ENCODE measurements around the gene TBL1Y.
A peak's percentile ranks its signal among the peaks of the same experiment; 100 is the strongest.
"Not testable (repeated sequence)": the region's sequence is repeated elsewhere in the genome, so short reads cannot be mapped to it uniquely, and the experiment has no call there.

TBL1Y gene

DNA sequence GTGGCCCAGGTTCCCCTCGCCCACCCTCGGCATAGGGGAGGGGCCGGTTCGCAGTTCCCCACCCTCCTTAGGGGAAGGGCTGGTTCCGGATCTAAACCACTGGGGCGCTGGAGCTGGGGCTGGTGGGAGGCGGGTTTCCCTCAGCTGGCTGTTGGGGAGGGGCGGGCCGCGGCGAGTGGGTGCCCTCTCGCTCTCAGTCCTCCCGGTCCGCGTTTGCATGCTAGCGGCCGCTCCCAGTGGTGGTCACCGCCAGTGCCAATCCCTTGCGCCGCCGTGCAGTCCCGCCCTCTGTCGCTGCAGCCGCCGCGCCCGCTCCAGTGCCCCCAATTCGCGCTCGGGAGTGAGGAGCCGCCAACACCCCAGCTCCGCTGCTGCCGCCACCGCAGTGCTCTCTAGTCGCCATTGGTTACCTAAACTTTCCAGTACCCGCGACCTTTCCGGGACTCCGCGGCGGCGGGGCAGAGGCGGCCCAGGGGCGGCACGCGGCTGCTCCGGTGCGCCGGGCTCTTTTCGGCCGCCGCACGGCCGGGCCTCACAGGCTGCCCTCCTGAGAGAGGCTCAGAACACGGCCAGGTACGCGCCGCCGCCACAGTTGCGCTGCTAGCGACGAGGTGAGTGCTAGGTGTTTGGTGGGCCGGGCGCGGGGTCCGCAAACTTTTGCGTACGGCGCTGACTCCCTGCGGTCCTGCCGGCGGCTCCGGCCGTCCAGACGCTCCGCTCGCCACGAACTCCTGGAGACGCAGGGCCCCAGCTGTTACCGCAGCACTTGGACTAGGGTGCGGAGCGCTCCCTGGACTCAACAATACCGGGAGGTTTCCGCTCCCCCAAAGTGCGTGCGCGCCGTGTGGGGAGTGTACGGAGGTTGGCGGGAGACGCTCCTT, at the start of gene TBL1Y:
Gene TBL1Y (plus strand): TSS at position 326 of the 881 bp plus-strand sequence. CDS start 114,388 bp downstream, outside the sequence.
- TF ChIP-seq YY1 (IDR thresholded peaks at IDR 0.05; ENCODE audit: insufficient read depth, insufficient read length) (no peak), ZNF274 (IDR thresholded peaks at IDR 0.05; ENCODE audit: low read depth, low read length) (no peak), SUZ12 (IDR thresholded peaks at IDR 0.05; ENCODE audit: extremely low read depth, insufficient read depth, insufficient read length) (no peak)
- Histone ChIP-seq H3K27me3 (ENCODE audit: insufficient read depth, insufficient read length) (no peaks in the 10 kb centered on the region), H3K4me1 (ENCODE audit: insufficient read depth, insufficient read length) (peaks cover 2% of the 10 kb centered on the region), H3K36me3 (ENCODE audit: insufficient read depth, insufficient read length, low read length) (peaks cover 2% of the 10 kb centered on the region), H3K4me3 (ENCODE audit: insufficient read length, low read depth) (peak within 1 kb of the TSS; percentile 47), H3K9me3 (ENCODE audit: insufficient read depth, low read length) (no peaks in the 10 kb centered on the region), H3K9ac (ENCODE audit: insufficient read length, low read depth) (peak within 1 kb of the TSS; percentile 64)
- DNase-seq (ENCODE audit: low read depth, low spot score): no peak

DNA sequence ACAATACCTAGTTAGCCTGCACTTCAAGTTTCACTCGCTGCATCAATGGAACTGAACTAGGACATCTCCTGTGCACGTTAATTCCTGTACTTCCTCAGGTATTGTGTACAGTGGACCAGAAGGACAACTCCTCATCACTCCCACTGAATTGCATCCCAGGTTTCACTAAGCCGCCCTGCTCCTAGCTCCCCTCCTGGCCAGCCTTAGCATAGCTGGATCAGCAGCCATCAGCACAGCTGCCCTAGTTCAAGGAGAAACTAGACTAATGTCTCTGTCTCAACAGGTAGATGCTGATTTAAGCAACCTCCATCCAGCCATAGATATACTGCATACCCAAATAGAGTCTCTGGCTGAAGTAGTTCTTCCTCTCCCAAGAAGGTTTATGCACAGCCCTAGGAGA, 16.0 kb upstream of the TBL1Y start:
- Histone ChIP-seq H3K27me3 (ENCODE audit: insufficient read depth, insufficient read length) (peaks cover 13% of the 10 kb centered on the region), H3K9ac (ENCODE audit: insufficient read length, low read depth) (no peak overlapping the region)

DNA sequence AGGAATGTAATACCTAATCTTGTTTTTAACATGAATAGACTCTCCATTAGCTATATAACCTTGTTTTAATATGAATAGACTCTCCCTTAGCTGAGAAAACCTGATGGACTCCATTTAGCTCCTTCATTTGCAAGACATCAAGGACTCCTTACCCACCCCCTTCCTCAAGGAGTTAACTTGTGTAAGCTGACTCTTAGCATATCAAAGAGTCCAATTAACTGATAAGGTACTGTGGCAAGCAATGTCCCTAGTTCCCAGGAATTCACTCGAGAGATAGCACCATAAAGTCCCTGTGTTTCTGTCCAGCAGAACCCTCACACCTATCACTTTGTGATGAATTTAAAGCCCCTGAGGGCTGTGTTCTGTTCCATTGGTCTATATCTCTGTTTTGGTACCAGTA, 15.3 kb upstream of the TBL1Y start:
- no peak for TF ChIP-seq ZNF274 (IDR thresholded peaks at IDR 0.05; ENCODE audit: low read depth, low read length)
- TF ChIP-seq SUZ12 (IDR thresholded peaks at IDR 0.05; ENCODE audit: extremely low read depth, insufficient read depth, insufficient read length): no peak
- no peak for TF ChIP-seq YY1 (IDR thresholded peaks at IDR 0.05; ENCODE audit: insufficient read depth, insufficient read length)
- Histone ChIP-seq H3K4me3 (ENCODE audit: insufficient read length, low read depth) (no peak overlapping the region), H3K27me3 (ENCODE audit: insufficient read depth, insufficient read length) (peaks cover 13% of the 10 kb centered on the region), H3K9me3 (ENCODE audit: insufficient read depth, low read length) (no peaks in the 10 kb centered on the region), H3K9ac (ENCODE audit: insufficient read length, low read depth) (no peak overlapping the region), H3K4me1 (ENCODE audit: insufficient read depth, insufficient read length) (no peaks in the 10 kb centered on the region), H3K36me3 (ENCODE audit: insufficient read depth, insufficient read length, low read length) (no peaks in the 10 kb centered on the region)
- no peak for DNase-seq (ENCODE audit: low read depth, low spot score)

More for the DNA sequence above, 16.0 kb upstream of the TBL1Y start:
- H3K4me3 ChIP-seq (ENCODE audit: insufficient read length, low read depth): no peak overlapping the region
- no peaks in the 10 kb centered on the region for H3K9me3 ChIP-seq (ENCODE audit: insufficient read depth, low read length)
- no peaks in the 10 kb centered on the region for H3K36me3 ChIP-seq (ENCODE audit: insufficient read depth, insufficient read length, low read length)
- no peaks in the 10 kb centered on the region for H3K4me1 ChIP-seq (ENCODE audit: insufficient read depth, insufficient read length)
- TF ChIP-seq YY1 (IDR thresholded peaks at IDR 0.05; ENCODE audit: insufficient read depth, insufficient read length): no peak
- TF ChIP-seq SUZ12 (IDR thresholded peaks at IDR 0.05; ENCODE audit: extremely low read depth, insufficient read depth, insufficient read length): no peak
- TF ChIP-seq ZNF274 (IDR thresholded peaks at IDR 0.05; ENCODE audit: low read depth, low read length): no peak
- no peak for DNase-seq (ENCODE audit: low read depth, low spot score)

DNA sequence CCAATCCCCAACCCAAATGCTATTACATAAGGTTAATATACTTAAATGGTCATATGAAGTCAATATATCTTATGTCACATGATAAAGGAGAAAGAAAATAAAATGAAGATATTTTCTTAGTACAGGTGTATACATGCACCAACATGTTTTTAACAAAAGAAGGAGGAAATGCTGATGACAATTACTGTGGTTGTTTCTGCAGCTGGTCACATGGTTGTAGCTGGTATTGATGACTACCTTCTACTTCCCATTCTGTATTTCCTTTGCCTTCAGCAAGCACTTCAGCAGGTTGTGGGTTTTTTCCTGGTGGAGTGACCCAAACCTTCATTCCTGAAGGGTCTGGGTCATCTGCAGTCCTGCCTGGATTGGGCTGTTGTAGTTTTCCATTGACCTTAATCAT, 8.4 kb upstream of the TBL1Y start:
- H3K9ac ChIP-seq (ENCODE audit: insufficient read length, low read depth); H3K4me1 ChIP-seq (ENCODE audit: insufficient read depth, insufficient read length); H3K4me3 ChIP-seq (ENCODE audit: insufficient read length, low read depth); H3K9me3 ChIP-seq (ENCODE audit: insufficient read depth, low read length); H3K36me3 ChIP-seq (ENCODE audit: insufficient read depth, insufficient read length, low read length); H3K27me3 ChIP-seq (ENCODE audit: insufficient read depth, insufficient read length); DNase-seq (ENCODE audit: low read depth, low spot score): not testable (repeated sequence)

DNA sequence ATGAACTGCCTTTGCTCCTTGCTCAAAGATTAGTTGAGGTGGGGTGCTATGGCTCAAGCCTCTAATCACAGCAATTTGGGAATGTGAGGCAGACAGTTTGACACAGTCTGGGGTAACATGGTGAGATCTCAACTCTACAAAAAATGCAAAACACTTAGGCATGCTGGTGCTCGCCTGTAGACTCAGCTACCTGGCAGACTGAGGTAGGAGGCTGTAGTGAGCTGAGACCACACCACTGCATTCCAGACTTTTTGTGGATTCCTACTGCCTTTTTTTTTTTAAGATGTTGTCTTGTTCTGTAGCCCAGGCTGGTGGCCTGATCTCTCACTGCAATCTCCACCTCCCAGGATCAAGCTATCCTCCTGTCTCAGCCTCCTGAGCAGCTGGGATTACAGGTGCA, 2.9 kb upstream of the TBL1Y start:
- no peak for DNase-seq (ENCODE audit: low read depth, low spot score)
- TF ChIP-seq SUZ12 (IDR thresholded peaks at IDR 0.05; ENCODE audit: extremely low read depth, insufficient read depth, insufficient read length) (no peak), YY1 (IDR thresholded peaks at IDR 0.05; ENCODE audit: insufficient read depth, insufficient read length) (no peak), ZNF274 (IDR thresholded peaks at IDR 0.05; ENCODE audit: low read depth, low read length) (no peak)
- H3K4me3 ChIP-seq (ENCODE audit: insufficient read length, low read depth): no peak overlapping the region
- H3K4me1 ChIP-seq (ENCODE audit: insufficient read depth, insufficient read length): peaks cover 2% of the 10 kb centered on the region
- no peaks in the 10 kb centered on the region for H3K36me3 ChIP-seq (ENCODE audit: insufficient read depth, insufficient read length, low read length)
- H3K27me3 ChIP-seq (ENCODE audit: insufficient read depth, insufficient read length): no peaks in the 10 kb centered on the region
- H3K9me3 ChIP-seq (ENCODE audit: insufficient read depth, low read length): no peaks in the 10 kb centered on the region
- H3K9ac ChIP-seq (ENCODE audit: insufficient read length, low read depth): no peak overlapping the region

DNA sequence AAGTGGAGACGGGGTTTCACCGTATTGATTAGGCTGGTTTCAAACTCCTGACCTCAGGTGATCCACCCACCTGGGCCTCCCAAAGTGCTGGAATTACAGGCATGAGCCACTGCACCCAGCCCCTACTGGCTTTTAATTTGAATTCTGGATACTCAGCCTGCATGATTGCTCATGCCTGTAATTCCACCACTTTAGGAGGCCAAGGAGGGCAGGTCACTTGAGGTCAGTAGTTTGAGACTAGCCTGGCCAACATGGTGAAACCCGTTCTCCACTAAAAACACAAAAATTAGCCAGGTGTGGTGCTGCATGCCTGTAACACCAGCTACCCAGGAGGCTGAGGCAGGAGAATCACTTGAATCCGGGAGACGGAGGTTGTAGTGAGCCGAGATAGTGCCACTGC, 2.5 kb upstream of the TBL1Y start:
- not testable (repeated sequence) for H3K27me3 ChIP-seq (ENCODE audit: insufficient read depth, insufficient read length); H3K9me3 ChIP-seq (ENCODE audit: insufficient read depth, low read length); H3K36me3 ChIP-seq (ENCODE audit: insufficient read depth, insufficient read length, low read length); H3K4me1 ChIP-seq (ENCODE audit: insufficient read depth, insufficient read length); DNase-seq (ENCODE audit: low read depth, low spot score); H3K9ac ChIP-seq (ENCODE audit: insufficient read length, low read depth); H3K4me3 ChIP-seq (ENCODE audit: insufficient read length, low read depth)

DNA sequence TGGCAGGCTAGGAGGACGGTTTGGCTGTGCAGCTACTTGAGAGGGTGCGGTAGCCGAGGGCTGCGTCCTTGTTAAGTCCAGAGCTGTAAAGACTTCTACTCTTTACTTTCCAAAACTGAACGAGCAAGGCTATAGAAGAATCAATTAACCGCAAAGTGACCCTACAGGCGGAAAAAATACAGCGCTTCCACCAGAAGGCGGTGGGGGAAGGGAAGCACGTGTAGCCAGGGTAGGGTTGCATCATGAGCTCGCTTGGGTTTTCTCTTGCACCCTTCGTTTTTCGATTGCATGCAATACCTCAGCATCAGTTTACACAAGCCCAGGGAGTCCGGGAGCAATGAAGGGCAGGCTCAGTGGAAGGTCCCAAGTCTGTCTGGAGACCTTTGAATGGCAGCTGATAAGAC, 1.4 kb upstream of the TBL1Y start:
- H3K9ac ChIP-seq (ENCODE audit: insufficient read length, low read depth): no peak overlapping the region
- H3K9me3 ChIP-seq (ENCODE audit: insufficient read depth, low read length): no peaks in the 10 kb centered on the region
- H3K4me1 ChIP-seq (ENCODE audit: insufficient read depth, insufficient read length): peaks cover 2% of the 10 kb centered on the region
- no peak for TF ChIP-seq ZNF274 (IDR thresholded peaks at IDR 0.05; ENCODE audit: low read depth, low read length)
- TF ChIP-seq SUZ12 (IDR thresholded peaks at IDR 0.05; ENCODE audit: extremely low read depth, insufficient read depth, insufficient read length): no peak
- TF ChIP-seq YY1 (IDR thresholded peaks at IDR 0.05; ENCODE audit: insufficient read depth, insufficient read length): no peak
- H3K27me3 ChIP-seq (ENCODE audit: insufficient read depth, insufficient read length): no peaks in the 10 kb centered on the region
- no peak for DNase-seq (ENCODE audit: low read depth, low spot score)
- peak overlapping the region; percentile 28 for H3K4me3 ChIP-seq (ENCODE audit: insufficient read length, low read depth)
- H3K36me3 ChIP-seq (ENCODE audit: insufficient read depth, insufficient read length, low read length): no peaks in the 10 kb centered on the region

Measured in NT2/D1 (cell line).